H1 (cell line): Measurements from ENCODE around the gene PRCP. TPM values are rescaled to one million over a fixed set of nuclear protein-coding genes. Genes with fewer than 3 reads are reported as not detected.
A peak's percentile ranks its signal among the peaks of the same experiment; 100 is the strongest.

ENCODE experiments used
- CHD2 ChIP-seq: IDR thresholded peaks from 2 replicates; pipeline ENCODE4 v1.6.1; 2012; ENCODE audit warnings: low read length, improper control_type of control experiment
- CHD7 ChIP-seq: fragments of 300-600 bp; sonication (generic); IDR thresholded peaks from 2 replicates; pipeline ENCODE4 v1.7.1; 2012; ENCODE audit warnings: low read length, moderate library complexity, mild to moderate bottlenecking, inconsistent platforms; ENCODE audit not compliant: insufficient replicate concordance
- CREB1 ChIP-seq: IDR thresholded peaks from 2 replicates; pipeline ENCODE4 v1.6.1; 2012; ENCODE audit warnings: inconsistent platforms
- EP300 ChIP-seq, 2 experiments: IDR thresholded peaks; 1 replicate in 1 of 2; 2 replicates in 1 of 2; pipeline ENCODE4 v1.6.1; 2011 to 2012; ENCODE audit warnings: low read depth in 2 of 2, low read length in 2 of 2, mild to moderate bottlenecking in 2 of 2, borderline replicate concordance in 1 of 2, inconsistent platforms in 1 of 2, moderate library complexity in 1 of 2
- MAX ChIP-seq: IDR thresholded peaks from 2 replicates; pipeline ENCODE4 v1.6.1; 2012; ENCODE audit warnings: inconsistent platforms
- RBBP5 ChIP-seq: IDR thresholded peaks from 2 replicates; pipeline ENCODE4 v1.7.1; 2012; ENCODE audit warnings: low read depth, mild to moderate bottlenecking, inconsistent platforms, low read length, moderate library complexity, borderline replicate concordance
- SIX5 ChIP-seq: IDR thresholded peaks from 2 replicates; pipeline ENCODE4 v1.6.1; 2011; ENCODE audit warnings: mild to moderate bottlenecking, low read depth, low read length
- SP4 ChIP-seq: IDR thresholded peaks from 2 replicates; pipeline ENCODE4 v1.6.1; 2012; ENCODE audit warnings: low read length, inconsistent platforms
- TAF1 ChIP-seq: IDR thresholded peaks from 2 replicates; pipeline ENCODE4 v1.6.1; 2011; ENCODE audit warnings: mild to moderate bottlenecking, low read depth, low read length
- polyA plus RNA-seq, 7 experiments: library from polyadenylated mRNA; depleted of rRNA in 3 of 7; stranded (reverse) in 5 of 7; unstranded in 2 of 7; fragments of >200 nt in 5 of 7; fragments of 200-250 nt in 2 of 7; gene quantifications; 1 replicate in 5 of 7; 2 replicates in 1 of 7; 4 replicates in 1 of 7; pipeline versions ENCODE4 v1.2.1 to v1.2.3, GENCODE V29; 2011 to 2013; ENCODE audit warnings: missing spikeins in 2 of 7, mixed read lengths in 2 of 7
- total RNA-seq: library from RNA; stranded (reverse); fragmentation: NEBNext Ultra II Directional; extraction: Animal tissue kit (Norgen Biotek cat#: 25700); gene quantifications from 2 replicates; pipeline ENCODE4 v1.2.1, GENCODE V29; 2021

PRCP gene
- total and polyA plus RNA-seq, 2 of the 8 experiments (the other 6 are each of a cell fraction or from before 2014, with no cell fraction given), result 63.8 to 84.4 TPM

GRCh38 chr11:82900277-82901164 lies at the start of gene PRCP (continued):
- TF ChIP-seq CHD2 (no peak), CREB1 (0 out of 2 replicates have a peak, but pooled peaks have one; percentile 13), SP4 (no peak), RBBP5 (peak; percentile 70; the same call in 1 of the 2 replicates), EP300 (IDR thresholded peaks at IDR 0.05; ENCODE audit: borderline replicate concordance in 1 of 2, low read depth in 2 of 2, low read length in 2 of 2) (0 out of 3 replicates have a peak, but pooled peaks of 1 of the 2 experiments have one; percentile 18), SIX5 (no peak), TAF1 (peak; percentile 93), MAX (peak; percentile 50), CHD7 (no peak)
